HEK293 (cell line): ENCODE measurements around the gene PFKL.

Experiments
- KLF16 ChIP-seq: fragments of 450-650 bp; formaldehyde crosslinking; IDR thresholded peaks from 2 replicates; pipeline ENCODE4 v1.5.1; 2017; ENCODE audit warnings: missing biosample characterization, missing genetic modification characterization
- PRDM10 ChIP-seq: fragments of 450-650 bp; formaldehyde crosslinking; IDR thresholded peaks from 2 replicates; pipeline ENCODE4 v1.5.1; 2016; ENCODE audit warnings: missing biosample characterization, missing genetic modification characterization
- PRDM2 ChIP-seq: fragments of 450-650 bp; formaldehyde crosslinking; IDR thresholded peaks from 2 replicates; pipeline ENCODE4 v1.5.1; 2016; ENCODE audit warnings: missing biosample characterization, missing genetic modification characterization, borderline replicate concordance
- SCRT1 ChIP-seq: fragments of 450-650 bp; formaldehyde crosslinking; IDR thresholded peaks from 2 replicates; pipeline ENCODE4 v1.5.1; 2016; ENCODE audit warnings: missing biosample characterization, missing genetic modification characterization, borderline replicate concordance
- SCRT2 ChIP-seq: fragments of 450-650 bp; formaldehyde crosslinking; IDR thresholded peaks from 2 replicates; pipeline ENCODE4 v1.5.1; 2016; ENCODE audit warnings: missing biosample characterization, missing genetic modification characterization
- WT1 ChIP-seq: fragments of 450-650 bp; formaldehyde crosslinking; IDR thresholded peaks from 2 replicates; pipeline ENCODE4 v1.5.1; 2016; ENCODE audit warnings: missing biosample characterization, missing genetic modification characterization
- ZBTB10 ChIP-seq: fragments of 450-650 bp; formaldehyde crosslinking; IDR thresholded peaks from 2 replicates; pipeline ENCODE4 v1.5.1; 2016; ENCODE audit warnings: missing biosample characterization, missing genetic modification characterization
- ZBTB44 ChIP-seq: fragments of 450-650 bp; IDR thresholded peaks from 2 replicates; pipeline ENCODE4 v1.5.1; 2018; ENCODE audit warnings: missing biosample characterization, mild to moderate bottlenecking, missing genetic modification characterization
- ZNF146 ChIP-seq: fragments of 450-650 bp; formaldehyde crosslinking; IDR thresholded peaks from 2 replicates; pipeline ENCODE4 v1.5.1; 2016; ENCODE audit warnings: missing biosample characterization, missing genetic modification characterization
- ZNF175 ChIP-seq: fragments of 450-650 bp; formaldehyde crosslinking; IDR thresholded peaks from 2 replicates; pipeline ENCODE4 v1.5.1; 2016; ENCODE audit warnings: missing biosample characterization, missing genetic modification characterization
- ZNF311 ChIP-seq: fragments of 450-650 bp; formaldehyde crosslinking; IDR thresholded peaks from 2 replicates; pipeline ENCODE4 v1.5.1; 2017; ENCODE audit warnings: missing biosample characterization, missing genetic modification characterization, borderline replicate concordance
- ZNF324 ChIP-seq: fragments of 450-650 bp; formaldehyde crosslinking; IDR thresholded peaks from 2 replicates; pipeline ENCODE4 v1.5.1; 2016; ENCODE audit warnings: missing biosample characterization, missing genetic modification characterization
- ZNF585B ChIP-seq: fragments of 450-650 bp; formaldehyde crosslinking; IDR thresholded peaks from 2 replicates; pipeline ENCODE4 v1.5.1; 2016; ENCODE audit warnings: missing biosample characterization, missing genetic modification characterization
- ZNF600 ChIP-seq: fragments of 450-650 bp; formaldehyde crosslinking; IDR thresholded peaks from 2 replicates; pipeline ENCODE4 v1.5.1; 2016; ENCODE audit warnings: missing biosample characterization, missing genetic modification characterization
- ZNF629 ChIP-seq: fragments of 450-650 bp; formaldehyde crosslinking; IDR thresholded peaks from 2 replicates; pipeline ENCODE4 v1.5.1; 2017; ENCODE audit warnings: missing biosample characterization, missing genetic modification characterization
- ZNF645 ChIP-seq: fragments of 450-650 bp; formaldehyde crosslinking; IDR thresholded peaks from 2 replicates; pipeline ENCODE4; 2016; ENCODE audit warnings: missing biosample characterization, missing genetic modification characterization
- ZNF707 ChIP-seq: fragments of 450-650 bp; formaldehyde crosslinking; IDR thresholded peaks from 2 replicates; pipeline ENCODE4 v1.5.1; 2016; ENCODE audit warnings: missing biosample characterization, missing genetic modification characterization
- ZNF768 ChIP-seq: fragments of 450-650 bp; formaldehyde crosslinking; IDR thresholded peaks from 2 replicates; pipeline ENCODE4 v1.5.1; 2018; ENCODE audit warnings: missing biosample characterization, mild to moderate bottlenecking, missing genetic modification characterization
- ZNF792 ChIP-seq: fragments of 450-650 bp; formaldehyde crosslinking; IDR thresholded peaks from 2 replicates; pipeline ENCODE4 v1.5.1; 2016; ENCODE audit warnings: missing biosample characterization, missing genetic modification characterization
- ZNF830 ChIP-seq: fragments of 450-650 bp; IDR thresholded peaks from 2 replicates; pipeline ENCODE4 v1.5.0; 2018; ENCODE audit warnings: missing biosample characterization, missing genetic modification characterization, low read depth, mild to moderate bottlenecking, moderate library complexity
- ZSCAN5A ChIP-seq: fragments of 450-650 bp; formaldehyde crosslinking; IDR thresholded peaks from 2 replicates; pipeline ENCODE4 v1.5.1; 2016; ENCODE audit warnings: missing biosample characterization, missing genetic modification characterization

Gene PFKL

GRCh38 chr21:44338971-44339910 lies 39.4 kb downstream of the PFKL start, which contains the start of gene CFAP410 (continued):
- TF ChIP-seq ZNF792, result no peak
- TF ChIP-seq ZNF629 (tag by site-specific recombination), result peak; percentile 83
- TF ChIP-seq KLF16 (tag by site-specific recombination), result peak; percentile 92
- TF ChIP-seq PRDM10 (tag by site-specific recombination), result peak; percentile 65
- TF ChIP-seq SCRT1 (tag by site-specific recombination), result no peak
- TF ChIP-seq ZNF830, result no peak
- peak; percentile 93 for TF ChIP-seq ZBTB10 (tag by site-specific recombination)
- TF ChIP-seq ZNF311 (tag by site-specific recombination), result no peak
- TF ChIP-seq ZNF707 (tag by site-specific recombination), result no peak
- no peak for TF ChIP-seq ZNF585B
- peak; percentile 50; the same call in 1 of the 2 replicates for TF ChIP-seq WT1
- TF ChIP-seq ZNF146, result no peak
- 0 out of 2 replicates have a peak, but pooled peaks have one; percentile 43 for TF ChIP-seq SCRT2 (tag by site-specific recombination)
- TF ChIP-seq ZNF768 (tag by site-specific recombination), result no peak
- no peak for TF ChIP-seq PRDM2 (tag by site-specific recombination)
- peak; percentile 98 for TF ChIP-seq ZNF324 (tag by site-specific recombination)
- no peak for TF ChIP-seq ZNF175
- no peak for TF ChIP-seq ZNF645 (tag by site-specific recombination)
- 0 out of 2 replicates have a peak, but pooled peaks have one; percentile 89 for TF ChIP-seq ZSCAN5A (tag by site-specific recombination)
- TF ChIP-seq ZNF600 (tag by site-specific recombination), result peak; percentile 48; the same call in 1 of the 2 replicates
- no peak for TF ChIP-seq ZBTB44 (tag by site-specific recombination)
